ENCODE data around the gene FCF1.

The FCF1 gene

DNA sequence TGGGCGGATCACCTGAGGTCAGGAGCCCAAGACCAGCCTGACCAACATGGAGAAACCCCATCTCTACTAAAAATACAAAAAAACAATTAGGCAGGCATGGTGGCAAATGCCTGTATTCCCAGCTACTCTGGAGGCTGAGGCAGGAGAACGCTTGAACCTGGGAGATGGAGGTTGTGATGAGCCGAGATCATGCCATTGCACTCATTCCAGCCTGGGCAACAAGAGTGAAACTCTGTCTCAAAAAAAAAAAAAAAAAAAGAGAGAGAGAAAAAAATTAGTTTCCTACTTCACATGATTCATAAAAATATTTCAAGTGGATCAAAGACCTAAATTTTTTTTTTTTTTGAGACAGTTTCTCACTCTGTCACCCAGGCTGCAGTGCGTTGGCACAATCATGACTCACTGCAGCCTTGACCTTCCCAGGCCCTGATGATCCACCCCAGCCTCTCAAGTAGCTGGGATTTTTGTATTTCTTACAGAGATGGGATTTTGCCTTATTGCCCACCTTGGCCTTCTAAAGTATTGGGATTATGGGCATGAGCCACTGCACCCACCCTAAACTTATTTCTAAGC lies 24.9 kb downstream of the FCF1 start:
- H3K36me3 ChIP-seq (replicated peaks; ENCODE audit: insufficient read depth, low read length): no peaks in the 10 kb centered on the region
- H3K4me3 ChIP-seq (ENCODE audit: low read length): no peak overlapping the region

DNA sequence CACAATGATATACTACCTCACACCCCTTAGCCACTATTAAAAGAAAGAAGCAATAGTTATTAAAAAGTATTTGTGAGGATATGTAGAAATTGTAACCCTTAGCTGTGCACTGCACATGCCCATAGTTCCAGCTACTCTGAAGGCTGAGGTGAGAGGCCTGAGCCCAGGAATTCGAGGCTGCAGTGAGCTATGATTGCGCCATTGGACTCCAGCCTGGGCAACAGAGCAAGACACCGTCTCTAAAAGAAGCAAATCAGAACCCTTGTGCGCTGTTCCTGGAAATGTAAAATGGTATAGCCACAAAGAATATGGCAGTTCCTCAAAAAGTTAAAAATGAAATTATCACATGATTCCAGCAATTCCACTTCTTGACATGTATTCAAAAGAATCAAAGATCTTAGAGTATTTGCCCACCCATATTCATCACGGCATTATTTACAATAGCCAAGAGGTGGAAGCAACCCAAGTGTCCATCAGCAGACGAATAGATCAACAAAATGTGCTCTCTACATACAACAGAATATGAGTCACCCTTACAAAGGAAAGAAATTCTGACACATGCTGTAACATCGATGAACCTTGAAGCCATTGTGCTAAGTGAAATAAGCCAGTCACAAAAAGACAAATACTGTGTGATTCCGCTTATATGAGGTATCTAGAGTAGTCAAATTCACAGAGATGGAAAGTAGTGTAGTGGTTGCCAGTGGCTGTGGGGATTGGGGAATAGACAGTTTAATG lies 26.5 kb downstream of the FCF1 start:
- H3K79me2 ChIP-seq (ENCODE audit: low read length): no peaks in the 10 kb centered on the region
- DNase-seq: no peak

More for the DNA sequence above, 24.9 kb downstream of the FCF1 start:
- Histone ChIP-seq H2AFZ (ENCODE audit: low read length) (no peak overlapping the region), H3K9ac (ENCODE audit: low read length) (no peak overlapping the region), H3K27ac (ENCODE audit: low read length) (no peak overlapping the region), H4K20me1 (ENCODE audit: insufficient read depth, low read length) (no peaks in the 10 kb centered on the region), H3K9me2 (replicated peaks; ENCODE audit: insufficient read depth, low read length) (no peaks in the 10 kb centered on the region), H3F3A (ENCODE audit: insufficient read depth, low read length) (no peaks in the 10 kb centered on the region), H3K79me2 (ENCODE audit: low read length) (no peaks in the 10 kb centered on the region), H3K4me1 (ENCODE audit: low read length) (no peaks in the 10 kb centered on the region), H3K9me3 (replicated peaks; ENCODE audit: insufficient read depth, low read length) (no peaks in the 10 kb centered on the region), H3K4me2 (ENCODE audit: low read depth, low read length) (no peak overlapping the region), H3K27me3 (replicated peaks; ENCODE audit: insufficient read depth, low read length) (no peaks in the 10 kb centered on the region)
- no peak for DNase-seq
- TF ChIP-seq EZH2phosphoT487 (IDR thresholded peaks at IDR 0.05; ENCODE audit: low read length): no peak
- TF ChIP-seq EZH2 (optimal IDR thresholded peaks at IDR 0.05; ENCODE audit: low read depth, low read length): no peak
- TF ChIP-seq, protein P1, sequence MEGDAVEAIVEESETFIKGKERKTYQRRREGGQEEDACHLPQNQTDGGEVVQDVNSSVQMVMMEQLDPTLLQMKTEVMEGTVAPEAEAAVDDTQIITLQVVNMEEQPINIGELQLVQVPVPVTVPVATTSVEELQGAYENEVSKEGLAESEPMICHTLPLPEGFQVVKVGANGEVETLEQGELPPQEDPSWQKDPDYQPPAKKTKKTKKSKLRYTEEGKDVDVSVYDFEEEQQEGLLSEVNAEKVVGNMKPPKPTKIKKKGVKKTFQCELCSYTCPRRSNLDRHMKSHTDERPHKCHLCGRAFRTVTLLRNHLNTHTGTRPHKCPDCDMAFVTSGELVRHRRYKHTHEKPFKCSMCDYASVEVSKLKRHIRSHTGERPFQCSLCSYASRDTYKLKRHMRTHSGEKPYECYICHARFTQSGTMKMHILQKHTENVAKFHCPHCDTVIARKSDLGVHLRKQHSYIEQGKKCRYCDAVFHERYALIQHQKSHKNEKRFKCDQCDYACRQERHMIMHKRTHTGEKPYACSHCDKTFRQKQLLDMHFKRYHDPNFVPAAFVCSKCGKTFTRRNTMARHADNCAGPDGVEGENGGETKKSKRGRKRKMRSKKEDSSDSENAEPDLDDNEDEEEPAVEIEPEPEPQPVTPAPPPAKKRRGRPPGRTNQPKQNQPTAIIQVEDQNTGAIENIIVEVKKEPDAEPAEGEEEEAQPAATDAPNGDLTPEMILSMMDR (IDR thresholded peaks at IDR 0.05; ENCODE audit: low read length): no peak

DNA sequence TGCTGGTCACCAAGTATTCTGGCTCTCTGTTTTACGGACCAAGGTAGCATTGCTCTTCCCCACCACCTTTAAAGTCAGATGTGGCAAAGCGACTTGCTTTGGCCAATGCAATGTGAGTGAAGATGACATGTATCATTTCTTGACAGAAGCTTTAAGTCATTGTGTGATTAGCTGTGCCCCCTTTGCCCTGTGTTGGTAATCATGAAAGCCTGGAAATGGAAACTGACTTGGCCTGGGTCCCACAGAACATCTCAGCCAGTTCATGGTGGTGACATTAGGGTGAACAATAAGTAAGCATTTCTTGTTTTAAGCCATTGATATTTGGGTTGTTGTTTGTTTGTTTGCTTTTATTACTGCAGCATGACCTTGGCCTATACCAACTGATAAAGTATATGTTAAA lies 34.3 kb downstream of the FCF1 start:
- H4K20me1 ChIP-seq (ENCODE audit: insufficient read depth, low read length): no peaks in the 10 kb centered on the region
- TF ChIP-seq EZH2 (optimal IDR thresholded peaks at IDR 0.05; ENCODE audit: low read depth, low read length) (no peak), EZH2phosphoT487 (IDR thresholded peaks at IDR 0.05; ENCODE audit: low read length) (no peak)
- TF ChIP-seq, protein P1 (IDR thresholded peaks at IDR 0.05; ENCODE audit: low read length): no peak
- no peak overlapping the region for H2AFZ ChIP-seq (ENCODE audit: low read length)
- H3F3A ChIP-seq (ENCODE audit: insufficient read depth, low read length): no peaks in the 10 kb centered on the region
- no peaks in the 10 kb centered on the region for H3K9me2 ChIP-seq (replicated peaks; ENCODE audit: insufficient read depth, low read length)
- no peak overlapping the region for H3K9ac ChIP-seq (ENCODE audit: low read length)
- no peak overlapping the region for H3K4me3 ChIP-seq (ENCODE audit: low read length)
- no peaks in the 10 kb centered on the region for H3K27me3 ChIP-seq (replicated peaks; ENCODE audit: insufficient read depth, low read length)
- H3K4me2 ChIP-seq (ENCODE audit: low read depth, low read length): no peak overlapping the region
- no peak overlapping the region for H3K27ac ChIP-seq (ENCODE audit: low read length)
- DNase-seq: no peak
- H3K4me1 ChIP-seq (ENCODE audit: low read length): no peaks in the 10 kb centered on the region
- H3K79me2 ChIP-seq (ENCODE audit: low read length): no peaks in the 10 kb centered on the region
- no peaks in the 10 kb centered on the region for H3K36me3 ChIP-seq (replicated peaks; ENCODE audit: insufficient read depth, low read length)
- H3K9me3 ChIP-seq (replicated peaks; ENCODE audit: insufficient read depth, low read length): no peaks in the 10 kb centered on the region

More for the DNA sequence above, 26.5 kb downstream of the FCF1 start:
- no peaks in the 10 kb centered on the region for H4K20me1 ChIP-seq (ENCODE audit: insufficient read depth, low read length)
- H3F3A ChIP-seq (ENCODE audit: insufficient read depth, low read length): no peaks in the 10 kb centered on the region
- H3K4me1 ChIP-seq (ENCODE audit: low read length): no peaks in the 10 kb centered on the region
- no peaks in the 10 kb centered on the region for H3K9me2 ChIP-seq (replicated peaks; ENCODE audit: insufficient read depth, low read length)
- H2AFZ ChIP-seq (ENCODE audit: low read length): no peak overlapping the region
- H3K36me3 ChIP-seq (replicated peaks; ENCODE audit: insufficient read depth, low read length): no peaks in the 10 kb centered on the region
- H3K27ac ChIP-seq (ENCODE audit: low read length): no peak overlapping the region
- no peaks in the 10 kb centered on the region for H3K27me3 ChIP-seq (replicated peaks; ENCODE audit: insufficient read depth, low read length)
- H3K9me3 ChIP-seq (replicated peaks; ENCODE audit: insufficient read depth, low read length): no peaks in the 10 kb centered on the region
- H3K9ac ChIP-seq (ENCODE audit: low read length): no peak overlapping the region
- no peak for TF ChIP-seq EZH2phosphoT487 (IDR thresholded peaks at IDR 0.05; ENCODE audit: low read length)
- TF ChIP-seq EZH2 (optimal IDR thresholded peaks at IDR 0.05; ENCODE audit: low read depth, low read length): no peak
- TF ChIP-seq, protein P1 (IDR thresholded peaks at IDR 0.05; ENCODE audit: low read length): no peak
- H3K4me3 ChIP-seq (ENCODE audit: low read length): no peak overlapping the region
- no peak overlapping the region for H3K4me2 ChIP-seq (ENCODE audit: low read depth, low read length)
